Astrocyte (in vitro differentiated cells and primary cell): Measurements from ENCODE around the gene FABP1. TPM values are rescaled to one million over a fixed set of nuclear protein-coding genes. Genes with fewer than 3 reads are reported as not detected.

Experiments used
- DNase-seq: peaks from one replicate; pipeline ENCODE4 v3.0.0-alpha.2; 2010; ENCODE audit warnings: low read depth
- FAIRE-seq: peaks from 2 replicates; lab custom pipeline; 2011; peaks lifted over from hg19 to GRCh38; lab: Jason Lieb, UNC
- H2AFZ ChIP-seq: 2 replicates; pipeline ENCODE4 v1.6.0; 2012; ENCODE audit warnings: low read depth, low read length, inconsistent platforms
- H3K27ac ChIP-seq: 2 replicates; pipeline ENCODE4 v1.5.1; 2011; ENCODE audit warnings: low read depth, low read length, inconsistent platforms
- H3K27me3 ChIP-seq: 2 replicates; pipeline ENCODE4 v1.6.0; 2011; ENCODE audit warnings: low read length, inconsistent platforms; ENCODE audit not compliant: insufficient read depth
- H3K36me3 ChIP-seq: 2 replicates; pipeline ENCODE4 v1.5.1; 2011; ENCODE audit warnings: low read length, inconsistent platforms; ENCODE audit not compliant: insufficient read depth
- H3K4me1 ChIP-seq: 2 replicates; pipeline ENCODE4 v1.5.1; 2011; ENCODE audit warnings: low read length, inconsistent platforms; ENCODE audit not compliant: insufficient read depth
- H3K4me2 ChIP-seq: 2 replicates; pipeline ENCODE4 v1.6.0; 2012; ENCODE audit warnings: low read length, inconsistent platforms
- H3K4me3 ChIP-seq: 2 replicates; pipeline ENCODE4 v1.5.1; 2011; ENCODE audit warnings: low read depth, mild to moderate bottlenecking, low read length, inconsistent platforms; ENCODE audit not compliant: insufficient read depth
- H3K79me2 ChIP-seq: 2 replicates; pipeline ENCODE4 v1.6.0; 2012; ENCODE audit warnings: mild to moderate bottlenecking, low read length, inconsistent platforms; ENCODE audit not compliant: insufficient read depth
- H3K9ac ChIP-seq: 2 replicates; pipeline ENCODE4 v1.6.0; 2012; ENCODE audit warnings: mild to moderate bottlenecking, low read length, inconsistent platforms
- H3K9me3 ChIP-seq: 2 replicates; pipeline ENCODE4 v1.5.1; 2012; ENCODE audit warnings: low read depth, mild to moderate bottlenecking, low read length, inconsistent platforms; ENCODE audit not compliant: insufficient read depth
- H4K20me1 ChIP-seq: 2 replicates; pipeline ENCODE4 v1.6.0; 2012; ENCODE audit warnings: low read length, inconsistent platforms; ENCODE audit not compliant: insufficient read depth
- H3K27ac Mint-ChIP-seq: one replicate; pipeline ENCODE4 v1.8.0; 2021; ENCODE audit warnings: mild to moderate bottlenecking, mixed read lengths; ENCODE audit not compliant: unreplicated experiment
- H3K27me3 Mint-ChIP-seq: one replicate; pipeline ENCODE4 v1.8.0; 2021; ENCODE audit warnings: low read depth, mixed read lengths; ENCODE audit not compliant: unreplicated experiment
- H3K36me3 Mint-ChIP-seq: one replicate; pipeline ENCODE4 v1.8.0; 2021; ENCODE audit warnings: low read depth, mixed read lengths; ENCODE audit not compliant: unreplicated experiment
- H3K4me1 Mint-ChIP-seq: one replicate; pipeline ENCODE4 v1.8.0; 2021; ENCODE audit warnings: low read depth, mixed read lengths; ENCODE audit not compliant: unreplicated experiment
- H3K4me3 Mint-ChIP-seq: one replicate; pipeline ENCODE4 v1.8.0; 2021; ENCODE audit warnings: mild to moderate bottlenecking, moderate library complexity, mixed read lengths; ENCODE audit not compliant: unreplicated experiment
- H3K9me3 Mint-ChIP-seq: one replicate; pipeline ENCODE4 v1.8.0; 2021; ENCODE audit warnings: mild to moderate bottlenecking, mixed read lengths; ENCODE audit not compliant: unreplicated experiment
- CTCF ChIP-seq: IDR thresholded peaks from 2 replicates; pipeline ENCODE4 v1.5.1; 2011; ENCODE audit warnings: low read depth, mild to moderate bottlenecking, inconsistent platforms, low read length, moderate library complexity; ENCODE audit not compliant: insufficient read depth
- EZH2 ChIP-seq: IDR thresholded peaks from 2 replicates; pipeline ENCODE4 v1.6.1; 2012; ENCODE audit warnings: mild to moderate bottlenecking, low read length, inconsistent platforms; ENCODE audit not compliant: insufficient read depth
- total RNA-seq: library from RNA; stranded (reverse); gene quantifications from 2 replicates; pipeline ENCODE4 v1.2.1, GENCODE V29; 2021

FABP1 gene
- total RNA-seq, 1 donor from 2014 or later, result not detected

- no peak for TF ChIP-seq EZH2
- no peak for TF ChIP-seq CTCF
- no peak overlapping the region for H2AFZ ChIP-seq
- no peaks in the 10 kb centered on the region for H3K36me3 ChIP-seq
- no peaks in the 10 kb centered on the region for H3K4me1 ChIP-seq
- no peak overlapping the region for H3K4me3 ChIP-seq
- Mint-ChIP-seq H3K9me3 (no peaks in the 10 kb centered on the region), H3K27me3 (peaks cover 7% of the 10 kb centered on the region), H3K4me1 (no peaks in the 10 kb centered on the region), H3K36me3 (no peaks in the 10 kb centered on the region), H3K27ac (no peak overlapping the region), H3K4me3 (no peak overlapping the region)
- no peaks in the 10 kb centered on the region for H3K27me3 ChIP-seq
- H3K4me2 ChIP-seq, result no peak overlapping the region
- FAIRE-seq (no peak), DNase-seq (no peak)
- H4K20me1 ChIP-seq, result no peaks in the 10 kb centered on the region
- H3K9me3 ChIP-seq, result no peaks in the 10 kb centered on the region
- H3K27ac ChIP-seq, result no peak overlapping the region
- H3K79me2 ChIP-seq, result no peaks in the 10 kb centered on the region
- no peak overlapping the region for H3K9ac ChIP-seq
Observed at GRCh38 chr2:88137833-88138232, 10.0 kb upstream of the FABP1 start.

- no peak overlapping the region for H3K4me2 ChIP-seq
- H3K36me3 Mint-ChIP-seq, result no peaks in the 10 kb centered on the region
- H3K9ac ChIP-seq, result no peak overlapping the region
- no peaks in the 10 kb centered on the region for H3K4me1 Mint-ChIP-seq
- H3K27ac Mint-ChIP-seq, result no peak overlapping the region
- H3K79me2 ChIP-seq, result no peaks in the 10 kb centered on the region
- no peak overlapping the region for H3K4me3 Mint-ChIP-seq
- H3K27ac ChIP-seq, result no peak overlapping the region
- TF ChIP-seq EZH2 (no peak), CTCF (no peak)
- H3K4me1 ChIP-seq, result no peaks in the 10 kb centered on the region
- no peaks in the 10 kb centered on the region for H3K36me3 ChIP-seq
- no peaks in the 10 kb centered on the region for H3K27me3 ChIP-seq
- H3K4me3 ChIP-seq, result no peak overlapping the region
- H3K27me3 Mint-ChIP-seq, result peaks cover 9% of the 10 kb centered on the region
- no peak for DNase-seq
- no peaks in the 10 kb centered on the region for H4K20me1 ChIP-seq
- no peak overlapping the region for H2AFZ ChIP-seq
- H3K9me3 ChIP-seq, result no peaks in the 10 kb centered on the region
- FAIRE-seq, result no peak
- H3K9me3 Mint-ChIP-seq, result no peaks in the 10 kb centered on the region
Observed at GRCh38 chr2:88136817-88137216, 9.0 kb upstream of the FABP1 start.

- H3K36me3 ChIP-seq, result no peaks in the 10 kb centered on the region
- FAIRE-seq (no peak), DNase-seq (no peak)
- no peak overlapping the region for H3K4me3 ChIP-seq
- no peak overlapping the region for H3K4me3 Mint-ChIP-seq
- H3K9me3 Mint-ChIP-seq, result no peaks in the 10 kb centered on the region
- no peaks in the 10 kb centered on the region for H3K4me1 ChIP-seq
- H3K4me2 ChIP-seq, result no peak overlapping the region
- H3K79me2 ChIP-seq, result no peaks in the 10 kb centered on the region
- H4K20me1 ChIP-seq, result no peaks in the 10 kb centered on the region
- no peaks in the 10 kb centered on the region for H3K9me3 ChIP-seq
- no peak for TF ChIP-seq EZH2
- no peak for TF ChIP-seq CTCF
- H3K36me3 Mint-ChIP-seq, result no peaks in the 10 kb centered on the region
- H3K9ac ChIP-seq, result no peak overlapping the region
- H3K27me3 Mint-ChIP-seq, result peaks cover 13% of the 10 kb centered on the region
- no peak overlapping the region for H2AFZ ChIP-seq
- H3K27ac Mint-ChIP-seq, result no peak overlapping the region
- no peaks in the 10 kb centered on the region for H3K4me1 Mint-ChIP-seq
- no peaks in the 10 kb centered on the region for H3K27me3 ChIP-seq
- H3K27ac ChIP-seq, result no peak overlapping the region
Observed at GRCh38 chr2:88133875-88134274, 6.0 kb upstream of the FABP1 start.
